HG03064 (cell line): Measurements from ENCODE around the gene CABP4.

Source experiments
- ATAC-seq: cut with Tn5 transposase; IDR thresholded peaks from one replicate; pipeline ENCODE4 v1.9.1; 2021; ENCODE audit warnings: low read depth; ENCODE audit not compliant: unreplicated experiment

The CABP4 gene

DNA sequence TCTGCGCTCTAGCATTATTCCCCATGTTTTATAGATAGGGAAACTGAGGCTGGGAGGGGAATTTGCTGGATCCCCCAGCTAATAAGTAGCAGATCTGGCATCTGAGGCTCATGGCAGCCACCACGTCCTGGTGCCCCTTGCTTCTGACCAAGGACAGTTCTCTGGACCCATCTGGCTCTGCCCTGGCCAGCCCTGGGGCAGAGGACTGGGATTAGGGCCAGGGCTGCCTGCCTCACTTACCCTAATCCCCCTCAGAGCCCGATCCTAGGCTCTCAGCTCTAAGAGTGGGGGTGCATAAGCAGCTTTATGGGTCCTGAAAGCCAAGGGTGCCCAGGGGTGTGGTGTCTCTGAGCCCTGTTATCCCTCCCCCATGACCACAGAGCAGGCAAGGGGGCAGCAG lies at the start of gene CABP4:
TSS of gene CABP4 (plus strand) at position 301 of the 400 bp plus-strand sequence. CDS start at position 371, 70 bp downstream.
- no peak for ATAC-seq

DNA sequence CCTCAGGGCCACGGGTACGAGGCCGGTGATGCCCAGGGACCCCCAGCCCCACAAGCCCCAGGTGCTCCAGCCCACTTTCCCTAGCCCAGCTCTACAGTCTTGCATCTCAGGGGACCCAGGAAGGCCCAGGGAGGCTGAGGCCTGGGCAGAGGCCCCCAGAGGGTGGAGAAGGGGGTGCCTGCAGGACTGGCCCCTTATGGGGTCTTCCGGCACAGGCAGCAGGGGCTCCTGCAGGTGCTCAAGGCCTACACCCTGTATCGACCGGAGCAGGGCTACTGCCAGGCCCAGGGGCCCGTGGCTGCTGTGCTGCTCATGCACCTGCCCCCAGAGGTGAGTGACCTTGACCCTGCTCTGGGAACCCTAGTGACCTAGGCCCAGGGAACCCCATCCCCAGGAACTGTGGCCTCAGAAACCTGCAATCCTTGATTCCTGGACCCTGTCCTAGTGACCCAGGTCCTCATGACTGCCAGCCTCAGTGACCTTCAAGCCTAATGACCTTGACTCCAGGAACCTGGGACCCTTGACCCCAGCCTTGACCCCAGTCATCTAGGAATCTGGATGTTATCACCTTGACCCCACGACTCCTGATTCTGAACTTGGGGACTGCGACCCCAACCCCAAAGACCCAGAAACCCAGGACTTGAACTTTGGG lies 49.3 kb upstream of the CABP4 start:
- ATAC-seq = no peak

- ATAC-seq = no peak
Measured at GRCh38 chr11:67406420-67406968, 48.7 kb upstream of the CABP4 start.

DNA sequence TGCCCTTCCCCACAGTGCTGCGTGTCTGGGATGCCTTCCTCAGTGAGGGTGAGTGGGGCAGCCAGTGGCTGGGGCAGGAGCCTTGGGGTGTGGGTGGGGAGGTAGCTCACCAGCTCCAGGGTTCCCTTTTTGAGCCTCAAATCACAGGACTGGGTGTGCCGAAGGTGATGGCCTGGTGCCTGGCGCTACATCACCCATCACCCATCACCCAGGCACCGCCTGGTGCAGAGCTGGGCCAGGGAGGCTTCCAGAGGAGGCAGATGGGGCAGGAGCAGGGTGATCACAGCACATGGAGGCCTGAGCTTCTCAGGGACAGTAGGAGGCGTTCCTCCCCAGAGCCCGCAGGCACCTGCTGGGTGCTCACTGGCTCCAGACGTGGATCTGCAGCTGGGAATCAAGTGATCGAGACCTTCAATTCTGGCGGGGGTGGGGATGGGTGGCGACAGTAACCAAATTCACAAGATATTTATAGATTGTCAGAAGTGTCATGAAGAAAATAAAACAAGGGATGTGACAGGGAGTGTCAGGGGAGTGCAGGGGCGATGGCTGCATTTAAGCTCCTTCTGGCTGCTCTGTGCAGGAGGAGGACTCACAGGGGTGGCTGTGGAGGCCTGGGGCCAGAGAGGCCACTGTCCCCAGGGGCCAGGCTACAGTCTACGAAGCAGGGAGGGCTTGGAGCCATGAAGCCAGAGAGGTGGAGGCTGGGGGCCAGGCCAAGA lies 48.0 kb upstream of the CABP4 start:
- no peak for ATAC-seq

DNA sequence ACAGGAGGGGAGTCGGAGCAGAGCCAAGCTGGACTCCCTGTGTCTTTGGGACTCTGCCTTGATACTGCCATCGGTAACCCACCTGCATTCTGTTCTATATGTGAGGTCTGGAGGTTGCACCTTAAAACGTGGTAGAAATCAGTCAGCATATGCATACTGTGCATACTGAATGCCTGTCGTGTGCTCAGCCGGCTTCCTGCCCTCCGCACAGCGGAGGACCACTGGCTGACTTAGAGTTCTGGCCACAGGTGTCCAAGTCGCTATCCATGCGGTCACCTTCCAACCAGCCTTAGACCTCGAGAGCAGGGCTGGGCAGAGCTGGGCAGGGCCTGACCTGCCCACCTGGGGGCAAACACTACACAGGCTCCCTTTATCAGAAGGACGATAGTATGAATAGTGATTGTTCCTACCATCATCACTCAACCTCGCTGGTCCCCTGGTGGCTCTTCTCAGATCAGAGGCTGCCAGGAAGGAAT lies 47.4 kb upstream of the CABP4 start:
- ATAC-seq = no peak

DNA sequence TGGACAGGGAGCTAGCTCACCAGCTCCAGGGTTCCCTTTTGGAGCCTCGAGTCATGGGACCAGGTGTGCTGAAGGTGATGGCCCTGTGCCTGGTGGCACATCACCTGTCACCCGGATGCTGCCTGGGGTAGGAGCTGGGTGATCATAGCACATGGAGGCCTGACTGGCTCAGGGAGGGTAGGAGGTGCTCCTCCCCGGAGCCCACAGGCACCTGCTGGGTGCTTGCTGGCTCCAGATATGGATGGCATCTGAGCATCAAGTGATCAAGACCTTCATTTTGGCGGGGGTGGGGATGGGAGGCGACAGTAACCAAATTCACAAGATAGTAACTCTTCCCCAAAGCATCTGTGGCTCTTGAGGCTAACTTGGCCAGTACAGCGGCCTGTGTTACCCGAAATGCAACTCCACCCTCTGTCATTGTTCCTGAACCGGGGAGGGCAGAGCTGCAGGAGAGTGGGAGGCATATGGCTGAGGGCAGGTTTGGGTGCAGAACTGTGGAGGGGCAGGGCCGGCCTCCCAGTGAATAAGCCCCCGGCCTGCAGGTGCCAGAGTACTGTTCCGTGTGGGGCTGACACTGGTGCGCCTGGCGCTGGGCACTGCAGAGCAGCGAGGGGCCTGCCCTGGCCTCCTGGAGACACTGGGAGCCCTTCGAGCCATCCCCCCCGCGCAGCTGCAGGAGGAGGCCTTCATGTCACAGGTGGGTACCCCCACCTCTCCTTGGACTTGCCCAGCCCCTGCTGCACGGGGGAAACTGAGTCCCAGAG lies 46.5 kb upstream of the CABP4 start:
- ATAC-seq = no peak

DNA sequence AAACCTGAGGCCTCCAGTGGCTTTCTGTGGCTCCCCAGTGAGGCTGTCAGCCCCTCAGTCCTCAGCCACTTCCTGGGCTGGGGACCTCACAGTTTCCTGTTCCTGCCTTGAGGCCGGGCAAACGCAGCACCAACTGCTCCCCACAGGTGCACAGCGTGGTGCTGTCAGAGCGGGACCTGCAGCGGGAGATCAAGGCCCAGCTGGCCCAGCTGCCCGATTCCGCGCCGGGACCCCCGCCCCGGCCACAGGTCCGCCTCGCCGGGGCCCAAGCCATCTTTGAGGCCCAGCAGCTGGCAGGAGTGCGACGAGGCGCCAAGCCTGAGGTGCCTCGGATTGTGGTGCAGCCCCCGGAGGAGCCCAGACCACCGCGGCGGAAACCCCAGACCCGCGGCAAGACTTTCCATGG lies 45.9 kb upstream of the CABP4 start:
- ATAC-seq = no peak

GRCh38 chr11:67409781-67410368 lies 45.3 kb upstream of the CABP4 start:
- ATAC-seq = no peak

GRCh38 chr11:67410369-67410831 lies 44.8 kb upstream of the CABP4 start:
- no peak for ATAC-seq

DNA sequence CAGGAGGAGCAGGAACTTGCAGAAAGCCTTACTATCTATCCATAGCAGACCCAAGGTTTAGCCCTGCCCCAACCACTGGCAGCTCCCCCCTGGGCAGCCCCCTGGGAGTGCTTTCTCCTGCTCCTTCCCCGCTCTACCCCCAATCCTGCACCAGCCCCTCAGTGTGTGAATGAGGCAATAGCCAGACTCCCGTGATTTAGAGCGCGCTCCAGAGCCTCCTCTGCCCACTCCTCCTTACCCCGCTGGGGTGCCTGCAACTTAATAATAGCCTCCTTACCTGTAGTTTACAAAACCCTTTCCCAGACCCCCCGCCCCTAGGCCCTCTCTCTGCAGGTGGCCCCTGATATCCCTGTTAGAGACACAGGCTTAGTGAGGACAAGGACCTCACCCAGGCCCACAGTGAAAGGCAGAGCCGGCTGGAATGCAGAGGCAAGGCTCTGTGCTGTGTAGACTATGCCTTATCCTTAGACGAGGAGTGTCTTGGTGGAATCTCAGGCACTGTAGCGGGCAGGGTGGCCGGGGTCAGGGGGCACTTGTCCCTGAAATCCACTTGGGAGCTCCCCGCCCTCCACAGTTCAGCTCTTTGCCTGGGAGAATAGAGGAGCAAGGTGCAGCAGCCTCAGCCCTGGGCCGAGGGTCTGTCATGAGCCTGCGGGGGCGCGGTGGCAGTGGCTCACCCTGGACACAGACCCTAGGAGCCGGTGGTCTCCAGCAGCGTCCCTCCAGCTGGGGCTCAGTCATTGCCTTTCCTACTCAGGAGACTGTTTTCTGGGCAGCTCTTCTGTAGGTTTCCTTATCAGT lies 44.0 kb upstream of the CABP4 start:
- no peak for ATAC-seq

DNA sequence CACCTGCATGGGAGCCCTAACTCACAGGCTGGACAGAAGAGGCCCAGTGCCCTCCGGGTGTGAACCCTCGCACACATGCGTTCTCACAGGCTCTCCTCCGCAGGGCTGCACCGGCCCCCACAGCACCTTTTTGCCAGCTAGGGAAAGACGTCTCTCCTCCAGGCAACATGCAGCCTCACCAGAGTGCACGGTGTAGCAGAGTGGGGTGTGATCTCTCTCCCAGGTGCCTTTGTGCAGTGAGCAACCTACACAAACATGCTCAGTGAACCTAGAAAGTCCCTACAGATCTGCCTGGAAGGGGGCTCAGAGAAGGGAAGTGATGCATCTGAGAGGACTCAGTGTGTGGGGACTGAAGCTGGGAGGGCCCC lies 43.4 kb upstream of the CABP4 start:
- no peak for ATAC-seq

DNA sequence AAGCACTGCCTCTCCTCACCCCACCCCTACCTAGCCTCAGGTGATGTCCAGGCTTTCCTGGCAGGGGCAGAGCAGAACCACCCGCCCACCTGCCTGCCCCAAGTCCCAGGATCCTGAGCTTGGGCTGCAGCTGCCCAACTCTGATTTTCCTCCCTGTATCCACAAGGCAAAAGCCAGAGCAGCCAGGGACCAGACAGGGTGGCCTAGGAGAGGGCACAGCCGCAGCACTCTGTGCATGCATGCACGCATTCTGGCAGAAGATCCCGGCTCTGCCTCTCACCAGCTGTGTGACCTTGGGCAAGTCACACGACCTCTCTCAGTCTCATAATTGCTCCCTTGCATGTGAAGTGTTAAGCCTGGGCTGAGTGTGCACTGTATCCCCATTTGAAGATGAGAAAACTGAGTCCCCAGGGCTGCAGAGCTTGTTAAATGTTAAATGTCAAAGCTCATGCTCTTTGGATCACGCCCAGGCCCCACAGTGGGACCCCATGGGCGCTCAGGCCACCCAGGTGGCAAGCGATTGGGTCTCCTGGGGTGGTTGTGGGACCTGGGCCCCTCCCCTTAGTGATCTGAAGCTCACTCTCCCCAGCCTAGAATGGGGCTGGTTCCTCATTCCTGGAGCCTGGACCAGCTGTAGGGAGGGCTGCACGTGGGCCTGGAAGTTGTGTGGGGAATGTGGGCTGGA lies 42.5 kb upstream of the CABP4 start:
- no peak for ATAC-seq

DNA sequence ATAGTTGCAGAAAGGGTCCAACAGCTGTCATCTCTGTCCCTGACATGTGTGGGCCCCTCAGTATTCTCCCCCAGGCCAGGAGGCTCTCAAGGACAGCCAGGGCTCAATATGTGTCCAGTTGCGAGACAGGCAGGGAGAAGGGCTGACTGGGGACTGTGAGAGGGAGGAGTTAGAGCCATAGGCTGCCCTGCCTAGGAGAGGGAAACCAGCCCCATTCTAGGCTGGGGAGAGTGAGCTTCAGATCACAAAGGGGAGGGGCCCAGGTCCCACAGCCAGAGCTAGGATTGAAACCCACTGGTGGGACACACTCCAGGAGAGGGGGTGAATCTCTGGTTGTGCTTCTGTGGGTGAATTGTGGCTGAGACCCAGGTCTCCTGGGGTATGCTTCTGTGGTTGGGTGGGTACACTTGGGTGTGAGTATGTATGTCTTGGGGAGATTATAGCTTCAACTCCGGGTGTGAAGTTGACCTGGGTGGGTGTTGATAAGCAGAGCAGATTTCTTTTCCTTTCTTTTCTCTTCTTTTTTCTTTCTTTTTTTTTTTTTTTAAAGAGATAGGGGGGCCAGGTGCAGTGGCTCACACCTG lies 41.8 kb upstream of the CABP4 start:
- ATAC-seq = no peak

GRCh38 chr11:67415501-67416304 lies 39.5 kb upstream of the CABP4 start, which contains the start of gene CARNS1:
Gene CARNS1 (plus strand): TSS chr11:67415678. CDS start chr11:67416200, 522 bp downstream.
- ATAC-seq = no peak

DNA sequence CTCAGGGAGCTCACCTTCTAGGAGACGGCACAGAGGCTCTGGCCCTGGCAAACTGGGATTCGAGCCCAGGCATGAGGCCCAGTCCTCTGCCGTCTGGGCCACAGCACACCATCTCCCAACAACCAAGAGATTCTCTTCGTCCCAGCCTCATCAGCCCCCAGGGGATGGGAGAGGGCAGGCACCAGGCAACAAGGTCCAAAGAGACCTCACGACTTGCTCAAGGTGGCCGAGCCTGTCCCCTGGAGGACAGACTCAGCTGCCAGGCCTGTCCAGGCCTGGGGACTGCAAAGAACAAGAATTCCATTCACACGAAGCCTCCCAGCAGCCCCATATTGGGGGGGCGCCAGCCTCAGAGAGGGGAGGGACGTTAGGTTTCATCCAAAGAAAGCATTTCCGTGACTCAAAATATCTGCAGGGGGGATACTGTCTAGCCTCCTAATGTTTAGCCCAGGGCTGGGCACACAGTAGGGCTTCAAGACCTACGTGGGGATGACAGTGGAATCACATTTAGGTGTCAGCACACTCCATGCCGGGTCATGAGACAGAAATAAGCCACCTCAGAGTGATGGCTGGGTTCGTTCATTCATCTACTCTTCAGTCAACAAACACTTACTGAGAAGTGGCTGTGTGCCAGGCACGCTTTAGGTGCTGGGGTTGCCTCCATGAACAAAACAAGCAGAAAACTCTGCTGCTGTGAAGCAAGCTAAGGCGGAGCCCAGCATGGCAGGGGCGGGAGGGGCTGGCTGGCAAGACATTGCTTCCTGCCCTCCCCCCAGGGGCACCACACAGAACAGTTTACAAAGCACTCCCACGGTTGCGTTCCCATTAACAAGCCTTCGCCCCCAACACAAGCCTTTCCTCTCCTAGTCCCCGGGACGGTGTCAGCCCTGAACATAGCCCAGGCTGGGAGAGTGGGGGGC lies 38.5 kb upstream of the CABP4 start:
- no peak for ATAC-seq

DNA sequence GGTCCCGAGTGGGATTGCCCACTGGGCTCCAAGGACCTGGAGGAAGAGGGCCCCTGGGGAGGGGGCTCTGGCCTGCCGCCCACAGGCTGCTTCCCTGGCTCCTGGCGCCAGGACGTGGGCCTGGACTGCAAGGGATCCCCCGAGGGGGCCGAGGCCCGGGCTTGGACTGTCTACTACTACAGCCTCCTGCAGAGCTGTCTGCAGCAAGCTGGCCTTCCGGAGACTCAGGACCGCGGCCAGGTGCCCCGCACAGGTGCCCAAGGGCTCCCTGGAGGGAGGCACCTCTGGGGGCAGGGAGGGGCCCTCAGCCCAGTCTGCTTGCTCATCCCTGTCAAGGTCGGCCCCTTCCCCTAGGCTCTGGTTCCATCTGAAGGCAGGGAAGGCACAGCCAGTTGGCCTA lies 37.7 kb upstream of the CABP4 start:
- no peak for ATAC-seq
